Epithelial cell of prostate (primary cell): Measurements from ENCODE around the gene PMIS2.
"Not testable (repeated sequence)": the region's sequence is repeated elsewhere in the genome, so short reads cannot be mapped to it uniquely, and the experiment has no call there.

ENCODE experiments used
- DNase-seq: peaks from one replicate; pipeline ENCODE4 v3.0.0-alpha.2; 2011; ENCODE audit warnings: low read depth, low spot score
- H3K27ac ChIP-seq: fragments of 450-650 bp; 2 replicates; pipeline ENCODE4 v1.5.1; 2017; ENCODE audit warnings: mild to moderate bottlenecking

Gene PMIS2

DNA sequence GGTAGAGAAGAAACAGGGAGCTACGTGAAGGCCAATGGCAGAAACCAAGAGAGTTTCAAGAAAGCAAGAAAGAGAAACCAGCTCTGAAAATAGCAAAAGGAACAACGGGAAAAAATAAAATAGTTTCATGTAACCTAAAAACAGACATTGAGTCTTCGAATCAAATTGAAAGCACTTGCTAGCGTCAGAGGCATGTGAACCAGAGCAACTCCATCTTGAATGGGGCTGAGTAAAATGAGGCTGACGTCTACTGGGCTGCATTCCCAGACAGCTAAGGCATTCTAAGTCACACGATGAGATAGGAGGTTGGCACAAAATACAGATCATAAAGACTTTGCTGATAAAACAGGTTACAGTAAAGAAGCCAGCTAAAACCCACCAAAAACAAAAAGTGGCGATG lies 7.3 kb upstream of the PMIS2 start:
- no peak for DNase-seq
- H3K27ac ChIP-seq = no peak overlapping the region

DNA sequence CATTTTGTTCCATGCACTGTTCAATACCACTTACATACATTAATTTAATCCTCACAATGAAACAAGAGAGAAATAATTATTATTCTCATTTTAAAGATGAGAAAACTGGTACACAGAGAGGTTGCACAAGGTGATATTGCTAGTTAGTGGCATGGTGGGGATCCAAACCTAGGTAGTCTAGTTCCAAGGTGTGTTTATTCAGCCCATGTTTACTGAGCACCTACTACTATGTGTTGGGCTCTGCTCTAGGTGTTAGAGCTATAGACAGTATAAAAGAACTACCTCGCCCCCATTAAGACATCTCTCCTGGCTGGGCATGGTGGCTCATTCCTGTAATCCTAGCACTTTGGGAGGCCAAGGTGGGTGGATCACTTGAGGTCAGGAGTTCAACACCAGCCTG lies 3.2 kb upstream of the PMIS2 start:
- H3K27ac ChIP-seq = no peak overlapping the region
- no peak for DNase-seq

DNA sequence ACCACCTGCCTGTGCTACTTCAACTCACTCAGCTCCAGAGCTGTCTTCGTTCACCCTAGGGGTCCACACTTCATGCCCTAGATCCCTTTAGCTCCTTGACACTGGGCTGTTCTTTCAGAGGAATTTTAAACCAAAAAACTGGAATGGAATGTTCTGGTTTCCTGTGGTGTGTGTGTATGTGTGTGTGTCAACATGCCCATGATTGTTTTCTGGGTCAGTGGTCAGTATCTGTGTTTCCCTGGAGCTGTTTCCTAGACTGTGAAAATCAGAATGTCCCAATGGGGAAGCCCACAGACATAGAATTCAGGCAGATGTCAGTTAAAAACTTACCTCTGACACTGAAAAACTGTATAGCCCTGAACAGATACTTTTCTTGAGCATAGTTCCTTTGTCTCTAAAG lies 1.3 kb downstream of the PMIS2 start:
- DNase-seq = no peak
- no peak overlapping the region for H3K27ac ChIP-seq

DNA sequence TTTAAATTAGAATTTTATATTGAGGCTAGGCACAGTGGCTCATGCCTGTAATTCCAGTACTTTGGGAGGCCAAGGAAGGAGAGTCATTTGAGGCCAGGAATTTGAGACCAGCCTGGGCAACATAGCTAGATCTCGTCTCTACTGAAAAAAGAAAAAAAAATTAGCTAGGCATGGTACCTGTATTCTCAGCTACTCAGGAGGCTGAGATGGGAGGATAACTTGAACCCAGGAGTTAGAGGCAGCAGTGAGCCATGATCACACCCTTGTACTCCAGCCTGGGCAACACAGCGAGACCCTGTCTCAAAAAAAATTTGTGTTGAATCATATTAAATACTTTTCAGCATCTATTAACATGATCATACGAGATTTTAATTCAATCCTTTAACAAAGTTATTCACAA lies 4.9 kb downstream of the PMIS2 start:
- H3K27ac ChIP-seq = no peak overlapping the region

DNA sequence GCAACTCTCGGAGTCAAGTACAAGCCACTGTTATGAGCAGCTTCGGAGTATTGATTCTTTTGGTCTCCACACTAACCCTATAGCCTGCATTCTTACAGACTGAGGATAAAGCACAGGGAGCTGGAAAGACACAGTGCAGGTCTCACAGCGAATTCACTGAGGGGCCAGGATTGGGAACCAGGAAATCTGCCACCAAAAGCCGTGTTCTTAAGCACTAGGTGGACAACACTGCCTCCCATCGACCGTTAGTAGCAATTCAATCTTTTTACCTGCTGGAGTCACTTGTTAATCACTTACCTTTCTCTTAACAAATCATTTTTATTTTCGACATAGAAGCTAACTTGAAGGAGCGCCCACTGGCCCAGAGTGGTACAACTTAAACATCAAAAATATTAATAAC lies 6.3 kb downstream of the PMIS2 start:
- DNase-seq = no peak
- no peak overlapping the region for H3K27ac ChIP-seq

More for the DNA sequence above, 4.9 kb downstream of the PMIS2 start:
- DNase-seq = no peak

DNA sequence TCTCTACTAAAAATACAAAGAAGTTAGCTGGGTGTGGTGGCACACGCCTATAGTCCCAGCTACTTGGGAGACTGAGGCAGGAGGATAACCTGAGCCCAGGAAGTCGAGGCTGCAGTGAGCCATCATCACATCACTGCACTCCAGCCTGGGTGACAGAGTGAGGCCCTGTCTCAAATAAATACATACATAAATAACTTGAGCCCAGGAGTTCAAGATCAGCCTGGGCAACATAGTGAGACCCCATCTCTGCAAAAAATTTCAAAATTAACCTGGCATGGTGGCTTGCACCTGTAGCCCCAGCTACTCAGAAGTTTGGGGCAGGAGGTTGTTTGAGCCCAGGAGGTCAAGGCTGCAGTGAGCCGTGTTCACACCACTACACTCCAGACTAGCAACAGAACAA lies 9.1 kb downstream of the PMIS2 start:
- DNase-seq = not testable (repeated sequence)

DNA sequence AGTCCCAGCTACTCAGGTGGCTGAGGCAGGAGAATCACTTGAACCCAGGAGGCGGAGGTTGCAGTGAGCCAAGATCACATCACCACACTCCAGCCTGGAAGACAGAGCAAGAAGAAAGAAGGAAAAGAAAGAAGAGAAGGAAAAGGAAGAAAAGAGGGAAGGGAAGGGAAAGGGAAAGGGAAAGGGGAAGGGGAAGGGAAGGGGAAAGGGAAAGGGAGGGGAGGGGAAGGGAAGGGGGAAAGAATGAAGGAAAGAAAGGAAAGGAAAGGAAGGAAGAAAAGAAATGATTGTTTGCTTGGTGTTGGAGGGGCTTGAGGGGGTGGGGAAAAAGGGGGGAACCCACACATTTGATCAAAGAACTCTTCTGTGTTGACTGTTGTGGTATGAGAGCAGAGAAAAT lies 10.0 kb downstream of the PMIS2 start:
- DNase-seq = no peak
- H3K27ac ChIP-seq = no peak overlapping the region

More for the DNA sequence above, 9.1 kb downstream of the PMIS2 start:
- H3K27ac ChIP-seq = not testable (repeated sequence)

DNA sequence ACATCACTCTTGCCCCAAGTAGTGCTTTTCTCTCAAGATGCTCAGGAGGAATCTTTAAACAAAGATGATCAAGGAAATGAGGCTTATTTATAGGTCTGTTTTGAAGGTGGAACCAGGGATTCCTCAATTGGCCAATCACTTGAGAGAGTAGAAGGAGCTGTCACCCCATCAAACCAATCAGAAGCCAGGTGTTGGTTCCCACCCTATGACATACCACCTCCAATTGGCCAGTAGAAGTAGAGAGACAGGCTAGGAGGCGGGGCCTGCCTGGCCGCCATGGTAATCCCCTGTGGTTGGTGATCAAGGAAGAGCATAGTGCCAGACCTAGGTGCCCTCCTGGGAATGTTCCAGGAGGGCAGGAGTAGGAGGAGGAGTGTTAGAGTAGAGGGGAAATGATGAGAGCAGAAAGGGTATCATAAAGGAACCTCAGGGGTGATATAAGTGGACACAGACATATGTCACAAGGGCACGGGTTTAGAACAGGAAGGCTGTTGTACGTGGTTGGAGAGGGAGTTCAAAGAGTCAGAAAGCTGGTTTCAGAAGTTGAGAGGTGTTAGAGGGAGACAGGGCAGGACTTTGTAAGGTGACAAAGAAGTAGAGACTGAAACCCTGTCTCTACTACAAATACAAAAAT lies 10.5 kb downstream of the PMIS2 start:
- H3K27ac ChIP-seq = no peak overlapping the region
- no peak for DNase-seq

DNA sequence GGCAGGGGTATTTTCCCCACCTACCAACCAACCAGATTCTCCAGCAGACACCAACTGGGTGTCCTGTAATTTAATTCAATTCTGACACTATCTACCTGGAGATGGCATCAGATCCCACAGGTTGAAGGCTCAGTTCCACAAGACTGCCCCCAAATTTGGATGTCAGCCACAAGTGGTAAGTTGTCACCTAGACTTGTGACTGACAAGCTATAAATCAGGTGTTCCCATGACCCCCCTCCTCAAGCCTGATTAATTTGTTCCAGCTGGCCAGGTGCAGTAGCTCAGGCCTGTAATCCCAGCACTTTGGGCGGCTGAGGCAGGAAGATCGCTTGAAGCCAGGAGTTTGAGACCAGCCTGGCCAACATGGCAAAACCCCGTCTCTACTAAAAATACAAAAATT lies 16.0 kb downstream of the PMIS2 start:
- H3K27ac ChIP-seq = no peak overlapping the region
- no peak for DNase-seq

DNA sequence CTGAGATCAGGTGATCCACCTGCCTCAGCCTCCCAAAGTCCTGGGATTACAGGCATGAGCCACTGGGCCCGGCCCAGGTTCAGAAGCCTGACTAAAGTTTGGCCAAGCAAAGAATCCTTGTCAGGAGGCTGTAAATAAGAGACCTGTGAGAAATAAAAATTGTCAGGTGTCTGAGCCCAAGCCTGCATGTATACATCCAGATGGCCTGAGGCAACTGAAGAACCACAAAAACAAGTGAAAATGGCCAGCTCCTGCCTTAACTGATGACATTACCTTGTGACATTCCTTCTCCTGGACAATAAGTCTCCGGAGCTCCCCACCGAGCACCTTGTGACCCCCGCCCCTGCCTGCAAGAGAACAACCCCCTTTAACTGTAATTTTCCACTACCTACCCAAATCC lies 18.5 kb downstream of the PMIS2 start:
- peak overlapping the region; percentile 74 for H3K27ac ChIP-seq
- not testable (repeated sequence) for DNase-seq

DNA sequence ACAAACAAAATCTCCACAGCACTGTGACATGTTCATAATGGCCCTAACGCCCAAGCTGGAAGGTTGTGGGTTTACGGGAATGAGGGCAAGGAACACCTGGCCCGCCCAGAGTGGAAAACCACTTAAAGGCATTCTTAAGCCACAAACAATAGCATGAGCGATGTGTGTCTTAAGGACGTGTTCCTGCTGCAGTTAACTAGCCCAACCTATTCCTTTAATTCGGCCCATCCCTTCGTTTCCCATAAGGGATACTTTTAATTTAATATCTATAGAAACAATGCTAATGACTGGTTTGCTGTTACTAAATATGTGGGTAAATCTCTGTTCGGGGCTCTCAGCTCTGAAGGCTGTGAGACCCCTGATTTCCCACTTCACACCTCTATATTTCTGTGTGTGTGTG lies 21.2 kb downstream of the PMIS2 start:
- not testable (repeated sequence) for H3K27ac ChIP-seq, DNase-seq

DNA sequence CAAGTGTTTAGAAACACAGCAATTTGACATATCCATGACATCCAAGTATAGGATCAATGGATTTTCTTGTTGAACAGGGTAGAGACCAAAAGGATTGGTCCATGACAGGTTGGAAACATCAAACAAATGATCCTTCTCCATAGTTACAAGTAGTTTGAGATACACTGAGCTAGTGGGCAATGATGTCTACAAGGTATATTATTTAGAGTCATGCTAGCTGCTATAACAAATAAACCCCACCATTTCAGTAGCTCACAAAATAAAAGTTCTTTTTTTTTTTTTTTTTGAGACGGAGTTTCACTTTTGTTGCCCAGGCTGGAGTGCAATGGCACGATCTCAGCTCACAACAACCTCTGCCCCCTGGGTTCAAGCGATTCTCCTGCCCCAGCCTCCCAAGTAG lies 21.7 kb downstream of the PMIS2 start:
- H3K27ac ChIP-seq = no peak overlapping the region
- DNase-seq = no peak

DNA sequence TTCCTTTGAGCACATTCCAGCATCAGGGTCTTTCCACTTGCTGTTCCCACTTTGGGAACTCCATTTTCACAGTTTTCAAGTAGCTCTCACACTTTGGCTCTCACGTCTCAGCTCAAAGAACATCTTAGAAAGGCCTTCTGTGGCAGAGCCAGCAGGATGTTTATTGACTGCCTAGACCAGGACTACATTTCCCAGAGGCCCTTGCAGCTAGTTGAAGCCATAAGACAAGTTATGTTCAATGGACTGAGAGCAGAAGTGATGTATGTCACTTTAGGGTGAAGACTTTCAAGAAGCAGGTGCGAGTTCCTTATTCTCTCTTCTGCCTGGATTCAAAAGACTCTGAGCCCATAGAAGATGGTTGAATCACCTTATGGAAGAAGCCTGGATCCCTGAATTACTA lies 22.3 kb downstream of the PMIS2 start:
- no peak overlapping the region for H3K27ac ChIP-seq
- no peak for DNase-seq

DNA sequence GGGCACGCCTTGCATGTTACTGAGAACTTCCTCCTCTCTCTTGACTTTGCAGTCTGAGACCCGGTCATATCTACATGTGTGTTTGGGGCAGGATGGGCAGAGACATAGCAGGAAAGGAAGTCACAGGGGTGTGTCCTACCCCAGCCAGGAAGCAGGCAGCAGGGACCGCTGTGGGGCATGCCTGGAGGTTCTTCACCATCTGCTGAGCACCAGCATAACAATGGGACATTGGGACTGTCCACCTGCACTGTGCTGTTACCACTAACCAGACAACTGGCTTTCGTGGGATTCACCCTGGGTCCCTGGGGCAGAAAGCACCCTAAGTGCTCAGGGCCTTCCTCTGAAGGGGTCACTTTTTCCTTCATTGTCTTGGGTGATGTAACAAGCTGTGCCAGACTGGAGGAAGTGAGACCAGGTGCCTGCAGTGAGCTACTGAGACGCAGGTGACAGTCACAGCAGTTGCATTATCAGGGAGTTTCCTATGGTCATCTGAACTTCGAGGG lies 23.9 kb downstream of the PMIS2 start:
- DNase-seq = no peak
- peak overlapping the region; percentile 49 for H3K27ac ChIP-seq

DNA sequence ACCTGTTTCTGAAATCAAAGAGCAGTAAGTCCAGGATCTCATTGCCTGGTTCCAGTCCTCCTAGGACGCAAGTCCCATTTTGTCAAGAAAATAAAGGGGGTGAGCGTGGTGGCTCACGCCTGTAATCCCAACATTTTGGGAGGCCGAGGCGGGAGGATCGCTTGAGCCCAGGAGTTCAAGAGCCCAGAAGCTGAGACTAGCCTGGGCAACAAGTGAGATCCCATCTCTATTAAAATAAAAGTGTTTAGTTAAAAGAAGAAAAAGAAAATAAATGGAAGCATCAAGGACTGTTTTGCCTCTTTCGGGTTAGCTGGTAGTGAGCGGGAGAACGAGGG lies 26.2 kb downstream of the PMIS2 start:
- H3K27ac ChIP-seq = no peak overlapping the region
- no peak for DNase-seq

DNA sequence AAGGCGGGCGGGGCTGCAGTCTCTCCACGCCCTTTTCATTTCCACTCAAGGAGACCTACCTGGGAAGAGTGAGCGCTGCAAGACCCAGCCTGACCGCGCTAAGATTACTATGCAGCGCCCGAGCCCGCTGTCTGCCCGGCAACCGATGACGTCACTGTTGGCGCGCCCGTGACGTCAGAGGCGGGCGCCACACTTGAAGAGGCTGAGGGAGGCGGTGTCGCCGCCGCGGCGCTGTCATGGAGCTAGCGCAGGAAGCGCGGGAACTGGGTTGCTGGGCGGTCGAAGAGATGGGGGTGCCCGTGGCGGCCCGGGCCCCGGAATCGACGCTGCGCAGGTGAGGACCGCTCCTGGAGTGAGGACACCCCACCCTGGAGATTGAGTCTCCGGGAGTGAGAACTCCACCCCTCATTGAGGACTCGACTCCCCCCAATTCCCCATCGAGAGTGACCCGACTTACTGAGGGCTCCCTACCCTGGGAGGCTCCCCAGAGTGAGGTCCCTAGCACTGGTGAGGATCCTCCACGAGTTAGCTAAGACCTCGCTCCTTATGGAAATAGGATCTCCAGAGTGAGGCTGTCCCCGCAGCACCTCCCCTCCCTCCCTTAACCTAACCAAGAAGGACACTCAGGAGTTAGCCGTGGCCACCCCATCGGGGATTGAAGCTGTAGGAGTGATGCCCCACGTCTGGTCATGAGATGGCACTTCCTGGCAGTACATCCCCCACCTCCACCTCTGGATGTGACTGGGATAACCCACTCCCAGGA lies 26.8 kb downstream of the PMIS2 start, which contains the start of gene HAUS5:
HAUS5 (plus strand) TSS at position 177 of the 763 bp plus-strand sequence; CDS start at position 237, 60 bp downstream.
- no peak within 1 kb of the TSS for H3K27ac ChIP-seq

DNA sequence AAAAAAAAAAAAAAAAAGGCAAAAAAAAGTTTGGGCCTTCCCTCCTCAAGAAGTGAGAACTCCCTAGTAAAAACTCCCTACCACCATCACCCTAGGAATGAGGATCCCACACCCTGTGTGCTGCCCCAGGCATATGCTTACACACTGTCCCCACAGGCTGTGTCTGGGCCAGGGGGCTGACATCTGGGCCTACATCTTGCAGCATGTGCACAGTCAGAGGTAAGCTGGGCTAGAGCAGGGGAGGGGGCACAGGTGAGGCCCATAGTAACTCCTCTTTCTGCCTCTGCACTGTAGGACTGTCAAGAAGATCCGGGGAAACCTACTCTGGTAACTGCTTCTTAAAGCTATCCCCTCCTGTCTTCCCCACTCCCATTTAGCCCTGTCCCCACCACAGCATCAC lies 27.6 kb downstream of the PMIS2 start:
- H3K27ac ChIP-seq = no peak overlapping the region
- DNase-seq = no peak

More for the DNA sequence above, 26.8 kb downstream of the PMIS2 start, which contains the start of gene HAUS5:
- peak; percentile 74 for DNase-seq

DNA sequence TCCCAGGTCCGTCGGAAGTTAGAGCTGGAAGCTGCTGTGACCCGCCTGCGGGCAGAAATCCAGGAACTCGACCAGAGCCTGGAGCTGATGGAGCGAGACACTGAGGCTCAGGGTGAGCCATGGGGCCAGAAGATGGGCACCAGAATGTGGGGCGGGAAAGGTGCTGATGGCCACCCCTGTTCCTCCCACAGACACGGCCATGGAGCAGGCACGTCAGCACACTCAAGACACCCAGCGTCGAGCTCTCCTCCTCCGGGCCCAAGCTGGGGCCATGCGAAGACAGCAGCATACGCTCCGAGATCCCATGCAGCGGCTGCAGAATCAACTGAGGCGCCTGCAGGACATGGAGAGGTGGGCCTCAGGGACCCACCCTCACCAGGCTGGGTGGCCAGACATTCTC lies 29.1 kb downstream of the PMIS2 start:
- DNase-seq = no peak
- H3K27ac ChIP-seq = no peak overlapping the region

DNA sequence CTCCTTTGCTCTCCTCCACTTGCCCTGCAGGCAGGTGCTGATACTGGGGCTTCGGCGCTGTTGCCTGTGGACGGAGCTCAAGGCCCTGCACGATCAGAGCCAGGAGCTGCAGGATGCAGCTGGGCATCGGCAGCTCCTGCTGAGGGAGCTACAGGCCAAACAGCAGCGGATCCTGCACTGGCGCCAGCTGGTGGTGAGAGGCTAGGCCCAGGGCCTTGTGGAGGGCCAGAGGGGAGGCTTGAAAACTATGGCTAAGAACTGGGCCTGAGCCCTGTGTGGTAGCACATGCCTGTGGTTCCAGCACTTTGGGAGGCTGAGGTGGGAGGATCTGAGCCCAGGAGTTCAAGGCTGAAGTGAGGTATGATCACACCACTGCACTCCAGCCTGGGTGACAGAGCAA lies 32.9 kb downstream of the PMIS2 start:
- H3K27ac ChIP-seq = no peak overlapping the region

DNA sequence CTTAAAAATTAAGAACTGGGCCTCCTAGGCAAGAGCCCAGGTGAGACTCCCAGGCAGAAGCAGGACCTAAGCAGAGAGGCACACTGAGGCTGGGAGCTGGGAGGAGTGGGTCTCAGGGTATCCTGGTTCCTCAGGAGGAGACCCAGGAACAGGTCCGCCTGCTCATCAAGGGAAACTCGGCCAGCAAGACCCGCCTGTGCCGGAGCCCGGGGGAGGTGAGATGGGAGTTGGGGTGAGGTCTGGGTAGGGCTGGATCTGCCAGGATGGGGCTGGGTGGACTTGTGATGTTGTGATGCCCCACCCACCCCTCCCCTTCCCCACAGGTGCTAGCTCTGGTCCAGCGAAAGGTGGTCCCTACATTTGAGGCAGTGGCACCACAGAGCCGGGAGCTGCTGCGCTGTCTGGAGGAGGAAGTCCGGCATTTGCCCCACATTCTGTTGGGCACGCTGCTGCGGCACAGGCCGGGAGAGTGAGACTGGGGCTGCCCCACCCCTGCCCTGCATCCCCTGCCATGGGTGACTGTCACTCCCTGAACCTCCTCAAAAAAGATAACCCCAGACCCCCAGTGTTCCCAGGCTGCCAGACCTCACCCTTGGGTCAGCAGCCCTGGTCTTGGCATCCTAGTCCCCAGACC lies 33.4 kb downstream of the PMIS2 start:
- DNase-seq = no peak
- no peak overlapping the region for H3K27ac ChIP-seq

More for the DNA sequence above, 32.9 kb downstream of the PMIS2 start:
- no peak for DNase-seq

DNA sequence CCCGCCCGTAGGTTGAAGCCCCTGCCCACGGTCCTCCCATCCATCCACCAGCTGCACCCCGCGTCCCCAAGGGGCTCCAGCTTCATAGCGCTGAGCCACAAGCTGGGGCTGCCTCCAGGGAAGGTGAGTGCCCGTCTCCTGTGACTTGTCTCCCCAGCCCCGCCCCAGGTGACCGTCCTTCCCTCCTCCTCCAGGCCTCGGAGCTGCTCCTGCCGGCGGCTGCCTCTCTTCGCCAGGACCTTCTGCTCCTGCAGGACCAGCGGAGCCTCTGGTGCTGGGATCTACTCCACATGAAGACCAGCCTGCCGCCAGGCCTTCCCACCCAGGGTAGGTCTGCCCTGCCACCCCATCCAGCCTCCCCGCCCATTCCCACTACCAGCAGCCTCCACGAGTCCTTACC lies 34.0 kb downstream of the PMIS2 start:
- no peak for DNase-seq
- H3K27ac ChIP-seq = no peak overlapping the region
